ENCODE results near the gene INSYN2A.

The INSYN2A gene

GRCh38 chr10:127151541-127151940 is 44.9 kb downstream of the INSYN2A start:
- no peak for DNase-seq

DNA sequence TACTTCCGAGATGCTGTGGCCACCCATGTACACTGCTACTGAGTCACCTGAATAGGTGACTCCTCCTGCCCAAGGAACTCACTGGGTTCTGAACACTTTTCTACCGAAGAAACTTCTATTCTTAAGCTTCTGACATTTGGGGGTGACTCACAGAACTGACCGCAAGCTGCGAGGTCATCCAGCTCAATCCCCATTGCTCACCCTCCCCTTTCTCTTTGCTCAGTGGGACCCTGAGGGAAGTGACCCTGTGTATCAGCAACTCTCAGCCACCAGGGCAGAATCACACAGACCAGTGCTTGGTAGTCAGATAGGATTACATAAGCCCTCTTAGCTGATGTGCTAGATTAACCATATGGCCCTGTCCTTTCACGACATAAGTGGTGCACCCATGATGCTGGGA is 46.3 kb downstream of the INSYN2A start:
- DNase-seq = no peak

- DNase-seq = no peak
These were observed 46.8 kb downstream of the INSYN2A start for GRCh38 chr10:127149501-127150081.

DNA sequence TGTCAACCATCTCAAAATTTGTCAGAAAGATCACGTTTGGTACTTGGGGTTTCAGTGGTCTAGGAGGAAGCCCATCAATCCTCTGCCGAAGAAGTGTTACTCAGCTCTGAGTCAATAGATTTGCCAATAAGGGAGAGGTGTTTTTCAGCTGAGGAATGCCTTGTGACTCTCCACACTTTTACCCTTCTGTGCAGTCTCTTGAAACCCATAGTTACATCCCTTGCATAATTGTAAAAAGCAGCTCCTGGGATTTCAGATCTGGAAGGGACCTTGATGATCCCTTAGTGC is 47.5 kb downstream of the INSYN2A start:
- DNase-seq = no peak

DNA sequence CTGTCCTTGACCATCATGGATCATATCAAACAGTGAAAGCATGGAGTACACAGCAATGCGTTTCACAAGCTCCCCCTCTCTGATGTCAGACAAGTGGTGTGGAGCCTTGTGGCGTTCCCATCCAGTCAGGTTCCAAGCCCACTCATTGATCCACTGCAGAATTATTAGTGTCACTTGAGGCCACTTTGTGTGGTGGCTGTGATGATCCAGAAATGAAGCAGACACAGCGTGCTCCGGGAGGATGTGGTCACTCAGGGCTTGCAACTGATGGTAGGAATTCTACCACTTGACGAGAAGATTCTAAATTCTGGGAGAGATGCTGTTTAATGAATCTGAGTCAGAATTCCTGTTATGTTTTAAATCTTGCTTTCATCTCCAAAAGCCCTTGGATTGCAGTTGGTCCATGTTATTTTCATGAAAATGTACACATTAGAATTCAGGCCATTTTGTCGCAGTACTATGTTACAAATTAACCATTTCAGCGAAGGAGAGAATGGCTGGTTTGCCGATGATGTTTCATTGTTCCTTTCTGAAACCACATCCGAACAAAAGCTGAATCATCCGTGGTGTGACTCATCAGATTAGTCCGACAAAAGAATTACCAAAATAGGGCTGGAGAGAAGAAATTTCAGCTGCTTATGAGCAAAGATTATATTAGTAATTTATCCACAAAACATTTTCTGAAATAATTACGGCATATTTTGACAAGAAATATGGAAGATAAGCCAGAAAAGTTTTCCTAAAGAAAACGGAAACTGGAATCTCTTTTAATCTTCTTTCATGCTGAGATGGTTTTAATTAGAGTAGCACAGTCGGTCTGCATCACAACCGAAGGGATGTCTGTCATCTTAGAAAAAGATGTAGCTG is 48.1 kb downstream of the INSYN2A start:
- DNase-seq = no peak

- DNase-seq = no peak
These were observed 49.7 kb downstream of the INSYN2A start for GRCh38 chr10:127146661-127147060.

All from CD4-positive, alpha-beta T cell treated with Interleukin-10 for 1 hour (primary cell).